HG02870 (cell line): ENCODE data around the gene IL18BP.

Source experiments
- ATAC-seq: cut with Tn5 transposase; IDR thresholded peaks from one replicate; pipeline ENCODE4 v1.9.1; 2021; ENCODE audit warnings: mild to moderate bottlenecking, moderate library complexity; ENCODE audit not compliant: unreplicated experiment

IL18BP gene

GRCh38 chr11:71998649-71999310 is at the start of gene IL18BP:
Gene IL18BP (plus strand): TSS chr11:71998909. CDS start chr11:71999985, 1,076 bp downstream.
- ATAC-seq: no peak

GRCh38 chr11:71949034-71949433 is 49.7 kb upstream of the IL18BP start:
- ATAC-seq: no peak

GRCh38 chr11:71951741-71952310 is 46.9 kb upstream of the IL18BP start:
- ATAC-seq: no peak

GRCh38 chr11:71955898-71956456 is 42.7 kb upstream of the IL18BP start:
- no peak for ATAC-seq

GRCh38 chr11:71962428-71963038 is 36.2 kb upstream of the IL18BP start:
- peak; percentile 70 for ATAC-seq

GRCh38 chr11:71963468-71963867 is 35.2 kb upstream of the IL18BP start:
- ATAC-seq: no peak

- no peak for ATAC-seq
Observed at GRCh38 chr11:71964641-71965040, 34.1 kb upstream of the IL18BP start.

- ATAC-seq: no peak
Observed at GRCh38 chr11:71971680-71972079, 27.0 kb upstream of the IL18BP start.

GRCh38 chr11:71976551-71976950 is 22.2 kb upstream of the IL18BP start:
- no peak for ATAC-seq

- no peak for ATAC-seq
Observed at GRCh38 chr11:71977090-71977489, 21.6 kb upstream of the IL18BP start.

- no peak for ATAC-seq
Observed at GRCh38 chr11:71977743-71978418, 20.8 kb upstream of the IL18BP start.

- no peak for ATAC-seq
Observed at GRCh38 chr11:71979094-71979493, 19.6 kb upstream of the IL18BP start.

GRCh38 chr11:71979602-71980001 is 19.1 kb upstream of the IL18BP start:
- no peak for ATAC-seq

- ATAC-seq: peak; percentile 51
Observed at GRCh38 chr11:71986131-71986530, 12.6 kb upstream of the IL18BP start.

- ATAC-seq: no peak
Observed at GRCh38 chr11:71987521-71987920, 11.2 kb upstream of the IL18BP start.

GRCh38 chr11:71988050-71988449 is 10.7 kb upstream of the IL18BP start:
- ATAC-seq: no peak

GRCh38 chr11:71990701-71991100 is 8.0 kb upstream of the IL18BP start:
- ATAC-seq: no peak

- ATAC-seq: peak; percentile 71
Observed at GRCh38 chr11:71991494-71991893, 7.2 kb upstream of the IL18BP start.

GRCh38 chr11:71992136-71992730 is 6.5 kb upstream of the IL18BP start:
- no peak for ATAC-seq

- no peak for ATAC-seq
Observed at GRCh38 chr11:71994786-71995185, 3.9 kb upstream of the IL18BP start.

- ATAC-seq: no peak
Observed at GRCh38 chr11:71995726-71996291, 2.9 kb upstream of the IL18BP start.
